PC-9 (cell line): Measurements from ENCODE around the gene CHFR. TPM values are rescaled to one million over a fixed set of nuclear protein-coding genes. Genes with fewer than 3 reads are reported as not detected.

ENCODE experiments used
- BruUV-seq: library from RNA; stranded (reverse); fragments of 400-500 nt; replicated peaks from 2 replicates; lab custom pipeline; 2021; lab: Mats Ljungman, UMichigan
- CTCF ChIA-PET: fragments of 300-600 bp; sonication (Branson Sonifier 250); formaldehyde crosslinking; loops from one replicate; lab custom pipeline; 2022; ENCODE audit warnings: antibody characterized with exemption; lab: Charles Lee
- POLR2A ChIA-PET: fragments of 300-600 bp; sonication (Branson Sonifier 250); formaldehyde crosslinking; loops from one replicate; lab custom pipeline; 2022; ENCODE audit warnings: antibody characterized with exemption; ENCODE audit not compliant: unreplicated experiment; lab: Charles Lee
- DNase-seq, 2 experiments: peaks; one replicate each; pipeline versions ENCODE4 v3.0.0 to v3.0.0-alpha.2; 2015 to 2022; ENCODE audit warnings: mixed read lengths in 1 of 2
- H2AFZ ChIP-seq: fragments of 200-600 bp; sonication (generic); 2 replicates; pipeline ENCODE4 v1.8.1; 2017; ENCODE audit warnings: antibody characterized with exemption
- H3F3A ChIP-seq: fragments of 200-600 bp; sonication (generic); 2 replicates; pipeline ENCODE4 v1.8.1; 2017; ENCODE audit warnings: antibody characterized with exemption, mild to moderate bottlenecking, low read depth; ENCODE audit not compliant: insufficient read depth
- H3K27ac ChIP-seq: fragments of 200-600 bp; sonication (generic); 2 replicates; pipeline ENCODE4 v1.6.1; 2016; ENCODE audit warnings: mixed run types
- H3K27me3 ChIP-seq: fragments of 200-600 bp; sonication (generic); 2 replicates; pipeline ENCODE4 v1.6.1; 2016; ENCODE audit warnings: low read depth, mixed run types; ENCODE audit not compliant: insufficient read depth
- H3K36me3 ChIP-seq: fragments of 200-600 bp; sonication (generic); 2 replicates; pipeline ENCODE4 v1.6.1; 2016; ENCODE audit warnings: low read depth, mixed run types
- H3K4me1 ChIP-seq: fragments of 200-600 bp; sonication (generic); replicated peaks from 2 replicates; pipeline ENCODE4 v1.6.1; 2016; ENCODE audit warnings: mixed run types; ENCODE audit not compliant: insufficient read depth
- H3K4me2 ChIP-seq: fragments of 200-600 bp; sonication (generic); 2 replicates; pipeline ENCODE4 v1.6.1; 2017; ENCODE audit warnings: mixed run types
- H3K4me3 ChIP-seq: fragments of 200-600 bp; sonication (generic); 2 replicates; pipeline ENCODE4 v1.6.1; 2016; ENCODE audit warnings: mixed run types
- H3K79me2 ChIP-seq: fragments of 200-600 bp; sonication (generic); 2 replicates; pipeline ENCODE4 v1.6.1; 2017; ENCODE audit warnings: low read depth, mixed run types
- H3K9me2 ChIP-seq: fragments of 200-600 bp; sonication (generic); 2 replicates; pipeline ENCODE4 v1.8.1; 2017; ENCODE audit warnings: mild to moderate bottlenecking; ENCODE audit not compliant: insufficient read depth
- H3K9me3 ChIP-seq: fragments of 200-600 bp; sonication (generic); 2 replicates; pipeline ENCODE4 v1.8.1; 2016; ENCODE audit warnings: low read depth; ENCODE audit not compliant: insufficient read depth
- H4K20me1 ChIP-seq: fragments of 200-600 bp; sonication (generic); 2 replicates; pipeline ENCODE4 v1.8.1; 2017; ENCODE audit not compliant: insufficient read depth
- CTCF ChIP-seq: fragments of 200-600 bp; sonication (generic); conservative IDR thresholded peaks from 2 replicates; pipeline ENCODE4 v1.6.1; 2017; ENCODE audit warnings: mixed run types, antibody characterized with exemption, mild to moderate bottlenecking, moderate library complexity
- EZH2 ChIP-seq: fragments of 200-600 bp; sonication (generic); IDR thresholded peaks from 2 replicates; pipeline ENCODE4 v1.8.0; 2017; ENCODE audit warnings: antibody characterized with exemption, low read depth
- intact Hi-C: fragments of 100-400 bp; cut with micrococcal nuclease; formaldehyde crosslinking; loops from one replicate; pipeline ENCODE4 v1.10.0; 2022; ENCODE audit not compliant: unreplicated experiment
- total RNA-seq: library from RNA; stranded (reverse); gene quantifications from 2 replicates; pipeline ENCODE4 v1.2.3, GENCODE V29; 2021

The CHFR gene
- total RNA-seq, 1 experiment from 2014 or later = 17.8 TPM

GRCh38 chr12:132789099-132789471 lies 98.3 kb downstream of the CHFR start:
- BruUV-seq = no TSS peak
- CTCF ChIA-PET = interaction anchor here (0.5 kb wide), 1 partner anchor 225 kb away, joined by 6 read pairs; no protein-coding TSS in a partner anchor
- no peak overlapping the region for H3K4me3 ChIP-seq
- H2AFZ ChIP-seq = no peak overlapping the region
- no peaks in the 10 kb centered on the region for H3K27me3 ChIP-seq
- H3K27ac ChIP-seq = no peak overlapping the region
- no peak overlapping the region for H3K4me2 ChIP-seq
- DNase-seq = no peak
- intact Hi-C loops = no loop called here
- H3K79me2 ChIP-seq = no peaks in the 10 kb centered on the region
- TF ChIP-seq EZH2 (no peak), CTCF (no peak)
- no peaks in the 10 kb centered on the region for H3K9me3 ChIP-seq
- H4K20me1 ChIP-seq = peaks cover 11% of the 10 kb centered on the region; the same call in 1 of the 2 replicates
- H3F3A ChIP-seq = peaks cover 8% of the 10 kb centered on the region; the same call in 1 of the 2 replicates
- H3K4me1 ChIP-seq = no peaks in the 10 kb centered on the region
- no peaks in the 10 kb centered on the region for H3K9me2 ChIP-seq
- H3K36me3 ChIP-seq = 0 out of 2 replicates have a peak, but pooled peaks cover 2% of the 10 kb centered on the region
- POLR2A ChIA-PET = no interaction called here

- no peaks in the 10 kb centered on the region for H3K79me2 ChIP-seq
- no peak overlapping the region for H3K4me3 ChIP-seq
- 0 out of 2 replicates have a peak, but pooled peaks cover 2% of the 10 kb centered on the region for H3K36me3 ChIP-seq
- no peak overlapping the region for H3K4me2 ChIP-seq
- no peak for DNase-seq
- no peaks in the 10 kb centered on the region for H3K4me1 ChIP-seq
- no peaks in the 10 kb centered on the region for H3K27me3 ChIP-seq
- no peaks in the 10 kb centered on the region for H3K9me3 ChIP-seq
- no peak overlapping the region for H3K27ac ChIP-seq
- POLR2A ChIA-PET = no interaction called here
- no peak overlapping the region for H2AFZ ChIP-seq
- intact Hi-C loops = no loop called here
- CTCF ChIA-PET = interaction anchor here (0.5 kb wide), 1 partner anchor 224 kb away, joined by 6 read pairs; no protein-coding TSS in a partner anchor
- H3K9me2 ChIP-seq = no peaks in the 10 kb centered on the region
- H3F3A ChIP-seq = peaks cover 8% of the 10 kb centered on the region; the same call in 1 of the 2 replicates
- no TSS peak for BruUV-seq
- H4K20me1 ChIP-seq = peaks cover 11% of the 10 kb centered on the region; the same call in 1 of the 2 replicates
- TF ChIP-seq EZH2 (no peak), CTCF (no peak)
Measured at GRCh38 chr12:132788375-132789098, 98.9 kb downstream of the CHFR start.

GRCh38 chr12:132787877-132788276 lies 99.5 kb downstream of the CHFR start:
- BruUV-seq = no TSS peak

More at GRCh38 chr12:132787877-132788276, 99.5 kb downstream of the CHFR start:
- Histone ChIP-seq H3K9me2 (no peaks in the 10 kb centered on the region), H3K79me2 (no peaks in the 10 kb centered on the region), H3F3A (peaks cover 8% of the 10 kb centered on the region; the same call in 1 of the 2 replicates), H3K4me3 (no peak overlapping the region), H2AFZ (no peak overlapping the region), H3K4me1 (no peaks in the 10 kb centered on the region), H3K9me3 (no peaks in the 10 kb centered on the region), H3K4me2 (no peak overlapping the region), H3K27ac (no peak overlapping the region), H3K27me3 (no peaks in the 10 kb centered on the region), H4K20me1 (peaks cover 11% of the 10 kb centered on the region; the same call in 1 of the 2 replicates), H3K36me3 (0 out of 2 replicates have a peak, but pooled peaks cover 2% of the 10 kb centered on the region)
- ChIA-PET CTCF (no interaction called here), POLR2A (no interaction called here)
- intact Hi-C loops = no loop called here
- TF ChIP-seq EZH2 (no peak), CTCF (no peak)
- DNase-seq = no peak
